AG04450 (cell line): Measurements from ENCODE around the gene NTM. TPM values are rescaled to one million over a fixed set of nuclear protein-coding genes. Genes with fewer than 3 reads are reported as not detected.

Source experiments
- CTCF ChIA-PET: fragments of 300-600, 350-600 bp; formaldehyde crosslinking; extraction: SDS; loops from one replicate; lab custom pipeline; 2022; ENCODE audit warnings: antibody characterized with exemption, inconsistent platforms; lab: Charles Lee
- POLR2A ChIA-PET: fragments of 350-600 bp; formaldehyde crosslinking; extraction: SDS; loops from one replicate; lab custom pipeline; 2021; ENCODE audit warnings: antibody characterized with exemption, inconsistent platforms; lab: Yijun Ruan, JAX
- DNase-seq: peaks from one replicate; pipeline ENCODE4 v3.0.0-alpha.2; 2011; ENCODE audit warnings: low read depth, low spot score
- H3K27ac ChIP-seq: one replicate; pipeline ENCODE4 v1.5.1; 2012; ENCODE audit warnings: low read depth, low read length, control low read depth
- H3K27me3 ChIP-seq: one replicate; pipeline ENCODE4 v1.6.0; 2012; ENCODE audit warnings: low read length; ENCODE audit not compliant: control insufficient read depth, insufficient read depth
- H3K4me3 ChIP-seq: 2 replicates; pipeline ENCODE4 v1.5.1; 2011; ENCODE audit warnings: mild to moderate bottlenecking, low read depth, low read length, control low read depth
- H3K9me3 ChIP-seq: 2 replicates; pipeline ENCODE4 v1.5.1; 2012; ENCODE audit warnings: low read length; ENCODE audit not compliant: control insufficient read depth, insufficient read depth
- polyA plus RNA-seq: library from polyadenylated mRNA; depleted of rRNA; stranded (reverse); fragments of >200 nt; gene quantifications from 2 replicates; pipeline ENCODE4 v1.2.3, GENCODE V29; 2011
- TF ChIP-seq, protein P1 (sequence below): IDR thresholded peaks from 2 replicates; pipeline ENCODE4 v1.5.1; 2011; ENCODE audit warnings: low read depth, low read length, control low read depth, inconsistent platforms

The NTM gene
- polyA plus RNA-seq, 1 experiment: 26.9 TPM

DNA sequence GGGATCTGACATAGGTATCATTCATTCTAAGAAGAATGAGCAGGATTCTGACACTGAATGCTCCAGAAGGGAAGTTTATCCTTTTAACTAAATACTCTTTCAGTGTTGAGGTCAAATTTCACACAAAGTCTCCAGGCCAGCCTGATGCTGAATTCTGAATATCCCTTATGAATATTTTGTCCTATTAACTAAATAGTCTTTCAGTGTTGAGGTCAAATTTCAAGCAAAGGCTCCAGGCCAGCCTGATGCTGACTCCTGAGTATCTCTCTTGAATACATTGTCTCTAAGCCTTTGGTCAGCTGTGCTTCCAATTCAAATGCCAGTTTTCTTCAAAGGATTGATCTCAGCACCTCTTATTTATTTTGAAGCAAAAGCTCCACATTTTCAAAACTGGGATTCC is 676.8 kb downstream of the NTM start:
- DNase-seq: no peak
- no peak overlapping the region for H3K4me3 ChIP-seq
- no peaks in the 10 kb centered on the region for H3K9me3 ChIP-seq
- ChIA-PET CTCF (interaction anchor here (1.0 to 2.8 kb wide), 3 partner anchors 17 to 179 kb away, joined by 4 to 8 read pairs (median 6); no protein-coding TSS in a partner anchor), POLR2A (no interaction called here)
- no peaks in the 10 kb centered on the region for H3K27me3 ChIP-seq
- peak overlapping the region; percentile 42 for H3K27ac ChIP-seq
- TF ChIP-seq, protein P1, sequence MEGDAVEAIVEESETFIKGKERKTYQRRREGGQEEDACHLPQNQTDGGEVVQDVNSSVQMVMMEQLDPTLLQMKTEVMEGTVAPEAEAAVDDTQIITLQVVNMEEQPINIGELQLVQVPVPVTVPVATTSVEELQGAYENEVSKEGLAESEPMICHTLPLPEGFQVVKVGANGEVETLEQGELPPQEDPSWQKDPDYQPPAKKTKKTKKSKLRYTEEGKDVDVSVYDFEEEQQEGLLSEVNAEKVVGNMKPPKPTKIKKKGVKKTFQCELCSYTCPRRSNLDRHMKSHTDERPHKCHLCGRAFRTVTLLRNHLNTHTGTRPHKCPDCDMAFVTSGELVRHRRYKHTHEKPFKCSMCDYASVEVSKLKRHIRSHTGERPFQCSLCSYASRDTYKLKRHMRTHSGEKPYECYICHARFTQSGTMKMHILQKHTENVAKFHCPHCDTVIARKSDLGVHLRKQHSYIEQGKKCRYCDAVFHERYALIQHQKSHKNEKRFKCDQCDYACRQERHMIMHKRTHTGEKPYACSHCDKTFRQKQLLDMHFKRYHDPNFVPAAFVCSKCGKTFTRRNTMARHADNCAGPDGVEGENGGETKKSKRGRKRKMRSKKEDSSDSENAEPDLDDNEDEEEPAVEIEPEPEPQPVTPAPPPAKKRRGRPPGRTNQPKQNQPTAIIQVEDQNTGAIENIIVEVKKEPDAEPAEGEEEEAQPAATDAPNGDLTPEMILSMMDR: no peak

DNA sequence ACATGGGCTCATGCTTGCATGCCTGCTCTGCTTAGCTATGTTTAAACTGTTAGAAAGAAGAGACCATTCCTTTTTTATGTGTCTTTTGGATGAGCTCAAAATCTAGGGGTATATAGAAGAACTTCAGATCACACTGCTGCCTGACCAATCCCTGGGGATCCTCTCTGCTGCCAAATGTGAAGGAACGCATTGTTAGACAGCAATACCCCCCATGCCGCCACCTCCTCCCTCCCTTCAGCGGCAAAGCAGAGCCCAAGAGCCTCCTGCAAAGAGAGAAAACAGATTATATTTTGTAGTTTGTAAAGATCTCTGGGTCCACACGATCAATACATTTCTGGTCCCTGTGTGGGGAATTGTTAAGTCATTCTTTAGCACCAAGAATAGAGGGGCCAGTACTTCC is 677.6 kb downstream of the NTM start:
- TF ChIP-seq, protein P1: no peak
- Histone ChIP-seq H3K27ac (no peak overlapping the region), H3K27me3 (no peaks in the 10 kb centered on the region), H3K4me3 (no peak overlapping the region), H3K9me3 (no peaks in the 10 kb centered on the region)
- CTCF ChIA-PET: interaction anchor here (0.6 to 2.8 kb wide), 6 partner anchors 9 to 183 kb away, joined by 3 to 8 read pairs (median 4); no protein-coding TSS in a partner anchor
- DNase-seq: no peak
- POLR2A ChIA-PET: no interaction called here

DNA sequence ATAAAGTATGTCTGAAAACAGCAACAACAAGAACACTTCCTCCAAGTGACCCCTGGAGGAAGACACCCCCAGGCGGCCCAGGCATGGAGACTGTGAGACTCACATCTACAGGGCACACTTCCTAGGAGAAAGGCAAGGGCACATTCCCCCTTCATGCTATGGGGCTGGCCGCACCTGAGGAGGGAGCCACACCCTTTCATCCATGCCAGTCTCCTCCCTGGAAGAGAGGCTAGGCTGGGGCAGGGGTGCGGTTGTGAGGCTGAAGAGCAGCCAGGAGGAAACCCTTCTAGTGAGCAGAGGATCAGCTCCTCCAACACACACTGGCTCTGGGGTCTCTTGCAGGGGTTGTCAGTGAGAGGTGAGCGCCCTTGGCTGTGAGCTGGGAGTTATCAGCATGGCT is 678.8 kb downstream of the NTM start:
- DNase-seq: no peak
- H3K27ac ChIP-seq: no peak overlapping the region
- H3K4me3 ChIP-seq: no peak overlapping the region
- POLR2A ChIA-PET: no interaction called here
- no peaks in the 10 kb centered on the region for H3K9me3 ChIP-seq
- CTCF ChIA-PET: interaction anchor here (0.7 to 2.8 kb wide), 2 partner anchors 20 to 181 kb away, joined by 4 to 8 read pairs; no protein-coding TSS in a partner anchor
- no peaks in the 10 kb centered on the region for H3K27me3 ChIP-seq
- TF ChIP-seq, protein P1: no peak

DNA sequence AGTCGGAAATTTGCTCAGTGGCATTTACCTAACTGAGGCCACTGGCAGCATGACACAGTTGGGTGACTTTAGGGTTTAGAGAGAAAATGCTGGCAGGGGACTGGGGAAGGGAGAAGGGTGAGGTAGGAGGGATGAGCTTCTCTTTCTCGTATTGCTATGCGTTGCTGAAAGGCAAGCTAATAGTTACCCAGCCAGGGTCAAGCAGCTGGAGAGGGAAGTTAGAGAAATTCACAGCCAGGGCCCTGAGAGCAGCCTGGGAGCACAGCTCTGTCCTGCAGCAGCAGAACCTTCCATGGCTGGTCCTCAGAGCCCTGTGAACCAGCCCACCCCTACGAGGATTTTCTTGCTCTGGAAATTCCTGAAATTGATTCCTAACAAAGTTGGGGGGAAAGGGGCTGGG is 679.6 kb downstream of the NTM start:
- DNase-seq: no peak
- TF ChIP-seq, protein P1: no peak
- ChIA-PET CTCF (interaction anchor here (0.6 to 2.3 kb wide), 2 partner anchors 21 to 77 kb away, joined by 3 to 8 read pairs; no protein-coding TSS in a partner anchor), POLR2A (no interaction called here)
- Histone ChIP-seq H3K27ac (no peak overlapping the region), H3K9me3 (no peaks in the 10 kb centered on the region), H3K4me3 (no peak overlapping the region), H3K27me3 (no peaks in the 10 kb centered on the region)

DNA sequence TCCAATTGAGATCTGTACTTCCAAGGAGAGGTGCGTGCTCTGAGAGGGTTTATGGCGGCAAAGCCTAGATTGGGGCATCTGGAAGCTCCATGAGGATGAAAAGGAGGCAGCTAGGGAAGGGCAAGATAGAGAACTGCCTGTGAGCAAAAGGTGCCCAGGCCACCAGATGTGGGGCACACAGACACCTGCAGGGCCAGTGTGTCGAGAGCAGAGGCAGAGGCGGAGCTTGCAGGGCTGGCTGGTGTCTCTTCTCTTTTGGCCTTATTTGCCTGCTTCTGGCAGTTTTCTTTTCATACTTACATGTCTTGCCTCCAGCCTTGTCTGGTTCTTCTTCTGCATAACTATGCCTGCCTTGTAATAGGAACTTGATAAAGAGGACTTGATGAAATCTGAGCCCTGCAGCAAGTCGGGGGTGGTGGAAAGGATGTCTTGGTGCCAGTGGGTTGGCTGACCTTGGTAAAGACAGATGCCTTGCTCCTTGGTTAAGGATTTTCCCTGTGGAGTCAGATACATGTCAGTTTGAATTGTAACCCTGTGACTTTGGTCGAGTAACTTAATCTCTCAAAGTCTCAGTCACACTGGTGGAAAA is 680.3 kb downstream of the NTM start:
- no peak for DNase-seq
- ChIA-PET CTCF (interaction anchor here (0.6 to 2.3 kb wide), 2 partner anchors 21 to 76 kb away, joined by 3 to 8 read pairs; no protein-coding TSS in a partner anchor), POLR2A (no interaction called here)
- TF ChIP-seq, protein P1: no peak
- no peaks in the 10 kb centered on the region for H3K9me3 ChIP-seq
- no peaks in the 10 kb centered on the region for H3K27me3 ChIP-seq
- H3K27ac ChIP-seq: no peak overlapping the region
- H3K4me3 ChIP-seq: no peak overlapping the region
